GM12878 (cell line): Measurements from ENCODE around the gene SLC15A3.

Experiments used
- ESRRA ChIP-seq: IDR thresholded peaks from 2 replicates; pipeline ENCODE4 v1.6.1; 2012; ENCODE audit warnings: mild to moderate bottlenecking, low read length, improper control_type of control experiment
- NR2F1 ChIP-seq: fragments of 450-650 bp; conservative IDR thresholded peaks from 2 replicates; pipeline ENCODE4 v1.6.1; 2017; ENCODE audit warnings: mild to moderate bottlenecking
- PAX8 ChIP-seq: fragments of 450-650 bp; IDR thresholded peaks from 2 replicates; pipeline ENCODE4 v1.6.1; 2017; ENCODE audit warnings: mild to moderate bottlenecking, moderate library complexity
- POLR2A ChIP-seq: IDR thresholded peaks from 2 replicates; pipeline ENCODE4 v1.6.1; 2011; ENCODE audit warnings: low read depth, mild to moderate bottlenecking, low read length
- TF ChIP-seq, protein P1 (sequence below), 3 experiments: IDR thresholded peaks in 2 of 3; conservative IDR thresholded peaks in 1 of 3; 2 replicates each; pipeline ENCODE4 v1.5.1; 2011; ENCODE audit warnings: low read depth in 3 of 3, low read length in 3 of 3, mild to moderate bottlenecking in 3 of 3, control low read depth in 2 of 3, moderate library complexity in 2 of 3, inconsistent platforms in 1 of 3, mixed read lengths in 1 of 3; ENCODE audit not compliant: control insufficient read depth in 2 of 3, insufficient read depth in 1 of 3; ENCODE audit errors: extremely low read depth in 1 of 3

DNA sequence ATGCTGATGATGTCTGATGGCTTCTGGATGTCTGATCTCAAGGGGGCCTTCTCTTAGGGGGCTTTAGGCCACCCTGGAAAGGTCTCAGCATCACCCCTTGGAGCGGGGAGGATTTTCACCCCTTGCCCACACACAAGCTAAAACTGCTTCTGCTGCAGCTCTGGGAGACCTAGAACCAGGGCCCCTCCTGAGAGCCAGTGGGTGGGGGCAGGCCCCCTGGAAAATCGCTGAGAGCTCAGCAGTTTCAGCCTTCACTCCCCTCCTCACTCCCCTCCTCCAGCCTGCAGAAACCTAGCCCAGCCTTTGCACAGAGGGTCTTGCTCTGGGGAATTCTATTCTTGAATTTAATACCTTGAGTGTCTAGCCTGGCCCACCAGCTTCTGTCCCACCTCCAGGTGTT, 36.7 kb upstream of the SLC15A3 start:
- TF ChIP-seq, protein P1, sequence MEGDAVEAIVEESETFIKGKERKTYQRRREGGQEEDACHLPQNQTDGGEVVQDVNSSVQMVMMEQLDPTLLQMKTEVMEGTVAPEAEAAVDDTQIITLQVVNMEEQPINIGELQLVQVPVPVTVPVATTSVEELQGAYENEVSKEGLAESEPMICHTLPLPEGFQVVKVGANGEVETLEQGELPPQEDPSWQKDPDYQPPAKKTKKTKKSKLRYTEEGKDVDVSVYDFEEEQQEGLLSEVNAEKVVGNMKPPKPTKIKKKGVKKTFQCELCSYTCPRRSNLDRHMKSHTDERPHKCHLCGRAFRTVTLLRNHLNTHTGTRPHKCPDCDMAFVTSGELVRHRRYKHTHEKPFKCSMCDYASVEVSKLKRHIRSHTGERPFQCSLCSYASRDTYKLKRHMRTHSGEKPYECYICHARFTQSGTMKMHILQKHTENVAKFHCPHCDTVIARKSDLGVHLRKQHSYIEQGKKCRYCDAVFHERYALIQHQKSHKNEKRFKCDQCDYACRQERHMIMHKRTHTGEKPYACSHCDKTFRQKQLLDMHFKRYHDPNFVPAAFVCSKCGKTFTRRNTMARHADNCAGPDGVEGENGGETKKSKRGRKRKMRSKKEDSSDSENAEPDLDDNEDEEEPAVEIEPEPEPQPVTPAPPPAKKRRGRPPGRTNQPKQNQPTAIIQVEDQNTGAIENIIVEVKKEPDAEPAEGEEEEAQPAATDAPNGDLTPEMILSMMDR (IDR thresholded peaks at IDR 0.05 in 2 of 3, conservative IDR thresholded peaks at IDR 0.05 in 1 of 3; ENCODE audit: control insufficient read depth in 2 of 3, extremely low read depth in 1 of 3, insufficient read depth in 1 of 3, low read depth in 3 of 3, low read length in 3 of 3) = no peak
- no peak for TF ChIP-seq NR2F1
- TF ChIP-seq PAX8 = no peak
- TF ChIP-seq POLR2A = no peak
- TF ChIP-seq ESRRA = no peak
